NK-92 (cell line): ENCODE measurements around the gene TCHHL1.
"Not testable (repeated sequence)": the region's sequence is repeated elsewhere in the genome, so short reads cannot be mapped to it uniquely, and the experiment has no call there.

ENCODE experiments used
- DNase-seq: peaks from one replicate; lab custom pipeline; 2025; ENCODE audit not compliant: unreplicated experiment; lab: John Stamatoyannopoulos, UW

The TCHHL1 gene

DNA sequence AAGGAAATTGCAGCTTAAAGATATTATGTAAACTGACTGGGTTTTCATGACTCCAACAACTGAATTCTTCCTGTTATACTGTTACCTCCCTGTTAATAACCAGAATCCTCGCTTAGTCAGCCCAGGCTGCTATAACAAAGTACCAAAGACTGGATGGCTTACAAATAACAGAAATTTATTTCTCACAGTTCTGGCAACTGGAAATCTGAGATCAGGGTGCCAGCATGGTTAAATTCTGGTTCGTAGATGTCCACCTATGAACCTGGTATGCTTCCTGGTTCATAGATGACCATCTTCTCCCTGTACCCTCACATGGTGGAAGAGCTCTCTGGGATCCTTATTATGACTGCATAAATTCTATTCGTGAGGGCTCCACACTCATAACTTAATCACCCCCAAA is 8.1 kb upstream of the TCHHL1 start:
- DNase-seq, result no peak

DNA sequence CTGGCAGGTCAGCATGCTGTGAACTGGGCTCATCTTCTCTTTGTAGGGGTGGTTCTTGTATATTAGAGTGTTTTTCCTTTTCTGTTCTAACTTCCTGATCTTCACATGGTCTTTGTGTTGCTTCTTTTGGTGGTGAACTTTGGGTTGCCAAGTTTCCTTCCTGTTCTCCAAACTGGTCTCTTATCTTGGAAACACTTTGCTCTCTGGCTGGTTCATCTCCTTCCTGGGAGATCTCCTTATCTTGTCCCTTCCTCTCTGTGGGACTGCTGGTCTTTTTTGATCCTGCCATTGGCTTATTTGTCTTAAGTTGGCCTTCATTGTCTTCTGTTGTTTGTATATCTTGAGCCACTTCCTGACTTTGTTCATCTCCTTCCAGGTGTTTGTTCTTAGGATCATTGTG is 2.1 kb downstream of the TCHHL1 start:
- no peak for DNase-seq

DNA sequence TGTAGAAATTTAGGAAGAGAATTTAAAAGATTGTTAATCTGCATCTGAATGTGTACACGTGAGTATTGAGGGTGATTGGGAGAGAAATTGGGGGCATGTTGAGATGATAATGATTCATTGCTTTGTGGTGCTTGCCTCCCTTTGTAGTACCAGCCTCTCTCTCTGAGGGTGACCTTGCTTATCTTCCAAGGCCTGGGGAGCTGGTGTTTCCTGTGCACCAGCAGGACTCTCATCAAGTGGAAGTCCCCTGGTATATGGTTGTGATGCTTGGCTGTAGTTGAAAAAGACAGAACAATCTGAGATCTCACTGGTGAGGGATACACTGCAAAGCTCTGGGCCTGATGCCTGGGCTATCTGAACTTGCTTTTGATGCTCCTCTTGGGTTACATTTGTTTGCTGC is 4.0 kb downstream of the TCHHL1 start:
- DNase-seq, result no peak

DNA sequence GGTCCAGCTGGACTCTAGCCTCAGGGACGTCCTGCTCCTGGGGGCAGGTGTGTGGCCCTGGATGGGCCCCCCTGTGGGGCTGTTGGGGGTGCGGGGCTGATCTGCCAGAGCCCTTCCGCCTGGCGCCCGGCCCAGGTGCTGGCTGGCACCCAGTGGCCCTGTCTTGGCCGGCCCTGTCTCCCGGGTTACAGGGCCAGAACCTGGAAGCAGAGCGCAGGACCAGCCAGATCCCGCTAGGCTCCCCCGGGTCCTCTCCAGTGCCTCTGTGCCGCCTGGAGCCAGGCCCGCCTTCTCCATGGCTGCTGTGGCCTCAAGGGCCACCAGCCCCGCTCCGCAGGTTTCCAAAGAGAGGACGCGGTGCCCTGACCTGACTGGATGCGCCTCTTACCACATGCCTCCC is 7.8 kb downstream of the TCHHL1 start:
- DNase-seq, result not testable (repeated sequence)

DNA sequence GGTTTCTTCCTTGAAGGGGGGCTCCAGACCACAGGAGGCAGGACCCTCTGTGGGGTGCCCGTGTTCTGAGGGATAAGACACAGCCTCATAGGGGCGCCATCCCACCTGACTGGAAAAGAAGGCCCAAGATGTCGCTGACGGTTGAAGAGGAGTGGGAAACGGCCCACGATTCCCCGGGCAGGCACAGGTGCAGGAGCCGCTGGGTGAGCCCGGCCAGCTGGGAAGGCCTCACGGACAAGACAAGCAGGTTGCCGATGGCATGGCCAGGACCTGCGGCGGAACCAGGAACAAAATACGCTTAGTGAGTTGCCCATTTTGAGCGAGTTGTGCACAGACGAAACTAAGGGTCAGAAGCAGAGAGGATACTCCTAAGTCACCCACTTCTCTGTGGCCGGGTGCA is 8.4 kb downstream of the TCHHL1 start:
- DNase-seq, result not testable (repeated sequence)

DNA sequence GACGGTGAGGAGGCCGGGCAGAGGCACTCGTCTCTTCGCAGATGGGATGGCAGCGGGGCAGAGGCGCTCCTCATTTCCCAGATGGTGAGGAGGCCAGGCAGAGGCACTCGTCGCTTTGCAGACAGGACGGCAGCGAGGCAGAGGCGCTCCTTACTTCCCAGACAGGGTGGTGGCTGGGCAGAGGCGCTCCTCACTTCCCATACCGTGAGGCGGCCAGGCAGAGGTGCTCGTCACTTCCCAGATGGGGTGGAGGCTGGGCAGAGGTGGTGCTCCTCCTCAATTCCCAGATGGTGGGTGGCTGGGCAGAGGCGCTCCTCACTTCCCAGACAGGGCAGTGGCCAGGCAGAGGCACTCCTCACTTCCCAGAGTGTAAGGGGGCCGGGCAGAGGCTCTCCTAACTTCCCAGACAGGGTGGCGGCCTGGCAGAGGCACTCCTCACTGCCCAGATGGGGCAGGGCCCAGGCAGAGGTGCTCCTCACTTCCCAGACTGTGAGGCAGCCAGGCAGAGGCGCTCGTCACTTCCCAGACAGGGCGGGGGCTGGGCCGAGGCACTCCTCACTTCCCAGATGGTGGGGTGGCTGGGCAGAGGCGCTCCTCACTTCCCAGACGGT is 9.9 kb downstream of the TCHHL1 start:
- no peak for DNase-seq

DNA sequence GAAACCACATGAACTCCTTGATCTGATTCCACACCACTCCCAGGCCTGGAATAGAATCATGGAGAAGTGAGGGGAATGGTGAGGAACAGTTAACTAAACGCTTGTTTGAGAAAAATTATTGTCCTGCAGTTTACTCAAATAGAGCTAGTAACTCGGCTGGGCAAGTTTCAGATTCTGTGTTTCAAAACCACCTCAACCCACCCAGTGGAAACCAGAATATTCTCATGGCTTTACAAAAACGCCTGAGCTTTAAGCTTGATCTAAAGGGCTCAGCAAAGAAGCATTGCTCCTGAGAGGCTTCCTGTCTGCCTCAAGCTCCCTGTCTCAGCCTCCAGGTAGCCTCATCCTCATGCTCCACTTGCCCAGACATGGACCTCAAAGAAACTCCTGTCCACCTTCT is 16.6 kb downstream of the TCHHL1 start:
- no peak for DNase-seq

DNA sequence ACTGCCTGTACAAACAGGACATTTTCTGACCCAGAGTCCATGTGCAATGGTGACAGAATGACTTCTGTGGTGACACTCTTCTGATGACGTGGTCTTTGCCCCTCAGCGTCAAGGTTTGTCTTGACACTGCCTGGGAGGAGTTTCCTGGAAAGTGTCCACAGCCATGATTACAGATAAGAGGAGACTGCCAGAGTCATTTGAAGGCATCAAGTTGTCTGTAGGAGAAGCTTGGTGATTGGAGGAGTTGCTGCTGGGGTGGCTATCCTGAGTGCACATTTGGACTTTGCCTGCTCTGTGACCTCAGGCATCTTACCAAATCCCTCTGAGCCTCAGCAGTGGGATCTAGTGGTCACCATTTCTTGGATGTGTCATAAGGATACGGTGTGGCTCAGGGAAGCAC is 17.7 kb downstream of the TCHHL1 start:
- no peak for DNase-seq

DNA sequence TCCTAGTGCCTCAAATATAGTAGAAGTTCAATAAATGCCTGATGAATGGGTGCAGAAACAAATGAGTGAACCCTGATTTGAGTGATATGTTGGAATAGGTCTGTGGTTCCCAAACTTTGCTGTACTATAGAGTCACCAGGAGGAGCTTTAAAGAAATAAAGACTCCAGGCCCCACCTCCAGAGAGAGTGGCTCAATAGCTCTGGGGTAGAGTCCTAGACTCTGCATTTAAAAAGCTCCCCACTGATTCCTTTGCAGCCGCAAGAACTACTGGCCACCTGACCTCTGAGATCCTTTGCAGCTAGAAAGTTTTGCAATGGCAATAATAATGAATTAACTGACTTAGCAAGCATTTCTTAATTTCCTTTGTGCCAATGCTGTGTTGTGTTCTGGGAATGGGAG is 20.9 kb downstream of the TCHHL1 start:
- no peak for DNase-seq

DNA sequence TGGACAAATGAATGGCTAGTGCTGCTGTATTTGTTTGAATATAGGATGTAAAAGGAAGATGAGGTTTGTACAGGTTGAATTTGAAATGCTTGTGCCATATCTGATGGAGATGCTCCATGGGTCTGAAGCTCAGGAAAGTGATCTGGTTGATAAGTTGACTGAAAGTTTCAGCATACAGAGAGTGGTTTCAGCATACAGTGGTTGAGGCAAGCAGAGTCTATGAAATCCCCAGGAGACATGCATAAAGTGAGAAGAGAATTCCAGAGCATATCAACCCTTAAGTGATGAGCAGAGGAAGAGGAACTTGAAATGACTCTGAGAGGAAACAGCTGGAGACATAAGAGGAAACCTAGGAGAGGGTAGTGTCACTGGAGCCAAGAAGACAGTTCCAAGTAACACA is 21.7 kb downstream of the TCHHL1 start:
- no peak for DNase-seq

DNA sequence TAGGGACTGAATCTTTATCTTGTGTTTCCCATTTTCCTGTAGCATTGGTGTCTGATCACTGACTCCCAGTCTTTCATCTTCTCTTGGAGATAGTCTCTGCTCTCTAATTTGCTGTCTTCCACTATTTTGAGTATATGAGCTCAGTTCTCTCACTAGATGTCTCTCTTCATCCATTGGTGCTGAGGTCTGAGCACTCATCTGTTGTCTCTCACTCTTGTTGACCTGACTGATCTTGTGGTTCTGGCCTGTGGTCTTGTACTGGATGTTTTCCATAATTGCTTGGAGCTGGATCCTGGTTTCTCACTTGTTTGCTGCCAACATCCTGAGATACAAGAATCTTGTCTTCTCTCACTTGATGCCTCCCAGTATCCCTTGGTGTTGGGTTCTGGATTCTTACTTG is 26.9 kb downstream of the TCHHL1 start:
- no peak for DNase-seq

DNA sequence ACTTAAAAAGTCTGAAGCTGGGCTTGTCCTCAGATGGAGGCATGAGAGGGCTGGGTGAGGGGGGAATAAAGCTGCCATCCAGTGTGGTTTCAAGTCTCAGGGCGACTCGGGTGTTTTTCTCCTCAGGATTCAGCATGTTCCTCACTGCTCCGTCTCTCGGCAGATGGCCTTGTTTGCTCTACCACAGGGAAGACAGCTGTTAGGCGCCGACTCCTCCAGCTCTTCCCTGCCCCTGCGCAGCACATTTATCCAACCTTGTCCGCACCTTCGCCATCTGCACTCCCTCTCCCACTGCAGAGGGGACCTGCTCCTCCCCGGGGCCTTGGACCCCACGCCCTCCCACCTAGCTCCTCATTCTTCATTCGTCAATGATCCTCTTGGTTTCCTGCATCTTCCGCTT is 35.5 kb downstream of the TCHHL1 start:
- no peak for DNase-seq

DNA sequence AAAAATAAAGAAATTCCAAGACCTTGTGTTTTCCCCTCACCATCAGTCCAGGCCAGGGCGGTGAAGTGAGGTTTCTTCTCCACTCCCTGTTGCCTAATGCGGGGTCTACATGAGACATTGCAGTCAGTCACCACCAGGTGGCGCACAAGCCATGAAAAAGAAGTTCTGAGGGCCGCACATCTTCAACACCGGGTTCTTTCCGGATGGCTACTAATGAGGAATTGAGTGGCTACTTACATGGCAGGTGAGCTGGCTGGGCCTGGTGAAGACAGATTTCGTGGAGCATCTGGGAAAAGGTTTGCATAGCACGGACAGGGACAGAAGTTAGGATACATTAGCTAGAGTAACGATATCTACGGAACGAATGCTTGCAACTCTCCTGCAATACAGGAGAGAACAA is 36.3 kb downstream of the TCHHL1 start:
- no peak for DNase-seq

DNA sequence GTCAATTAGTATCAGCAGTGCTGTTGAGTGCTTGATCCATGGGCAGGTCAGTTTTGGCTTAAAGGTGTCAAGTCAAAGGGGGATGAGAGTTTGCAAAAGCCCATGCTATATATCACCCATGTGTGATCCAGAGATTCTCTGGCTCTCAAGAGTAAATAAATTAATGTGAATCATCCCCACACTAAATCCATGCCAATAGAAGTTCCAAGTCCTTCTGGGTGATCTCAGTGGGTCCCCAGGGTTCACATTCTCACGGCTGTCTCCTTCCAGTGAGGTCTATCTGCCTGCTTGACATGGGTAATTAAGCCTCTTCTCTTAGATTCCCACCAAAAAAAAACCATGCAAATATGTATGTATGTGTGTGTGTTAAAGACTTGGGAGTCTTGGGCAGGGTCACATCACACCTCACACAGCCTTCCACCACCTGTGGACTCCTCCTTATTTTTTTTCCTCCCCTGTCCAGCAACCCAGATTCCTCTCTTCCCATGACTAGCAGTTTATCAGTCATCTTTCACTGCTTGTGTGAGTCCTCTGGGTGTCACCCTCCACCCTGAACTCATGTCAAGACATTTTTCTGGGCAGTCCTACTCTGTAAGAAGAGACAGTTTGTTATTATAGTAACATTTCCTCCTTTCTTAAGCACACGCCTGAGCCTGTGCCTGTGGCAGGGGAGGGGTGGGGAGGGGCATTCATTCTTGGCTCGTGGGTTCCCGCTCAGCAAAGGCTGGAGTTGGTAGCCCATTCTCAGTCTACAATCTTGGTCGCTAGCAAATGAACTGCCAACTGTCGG is 37.8 kb downstream of the TCHHL1 start:
- DNase-seq, result no peak

DNA sequence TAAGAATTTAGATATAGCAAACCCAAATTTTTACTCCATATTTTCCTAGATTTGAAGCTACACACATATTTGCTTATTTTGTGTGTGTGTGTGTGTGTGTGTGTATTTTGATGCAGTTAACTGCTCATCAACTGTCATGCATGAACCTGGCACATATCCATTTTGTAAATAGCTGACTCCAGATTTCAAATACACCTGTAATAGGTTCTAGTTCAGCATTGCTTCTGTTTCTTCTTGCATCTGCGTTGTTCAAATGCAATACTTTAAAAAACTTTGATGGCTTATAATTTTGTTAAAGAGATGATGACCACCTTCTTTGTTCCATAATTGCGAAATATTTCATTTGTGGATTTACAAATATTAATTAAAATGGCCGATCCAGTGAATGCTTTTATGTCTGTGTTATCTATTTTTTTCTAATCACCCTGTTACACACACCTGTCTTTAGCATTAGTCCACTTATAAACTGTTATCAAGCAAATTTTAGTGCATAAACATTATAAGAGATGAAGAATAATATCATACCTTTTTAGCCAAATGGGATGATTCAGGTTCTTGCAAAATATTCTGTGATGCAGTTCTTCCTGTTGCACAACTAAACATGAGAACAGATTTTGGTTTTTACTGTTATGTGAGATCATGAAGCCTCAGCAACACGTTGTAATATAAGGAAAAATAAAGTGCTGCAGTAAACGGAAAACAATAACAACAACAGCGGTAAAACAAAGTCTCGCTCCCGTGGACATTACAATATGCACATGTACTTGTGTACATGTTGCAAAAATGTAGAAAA is 39.4 kb downstream of the TCHHL1 start:
- DNase-seq, result no peak

DNA sequence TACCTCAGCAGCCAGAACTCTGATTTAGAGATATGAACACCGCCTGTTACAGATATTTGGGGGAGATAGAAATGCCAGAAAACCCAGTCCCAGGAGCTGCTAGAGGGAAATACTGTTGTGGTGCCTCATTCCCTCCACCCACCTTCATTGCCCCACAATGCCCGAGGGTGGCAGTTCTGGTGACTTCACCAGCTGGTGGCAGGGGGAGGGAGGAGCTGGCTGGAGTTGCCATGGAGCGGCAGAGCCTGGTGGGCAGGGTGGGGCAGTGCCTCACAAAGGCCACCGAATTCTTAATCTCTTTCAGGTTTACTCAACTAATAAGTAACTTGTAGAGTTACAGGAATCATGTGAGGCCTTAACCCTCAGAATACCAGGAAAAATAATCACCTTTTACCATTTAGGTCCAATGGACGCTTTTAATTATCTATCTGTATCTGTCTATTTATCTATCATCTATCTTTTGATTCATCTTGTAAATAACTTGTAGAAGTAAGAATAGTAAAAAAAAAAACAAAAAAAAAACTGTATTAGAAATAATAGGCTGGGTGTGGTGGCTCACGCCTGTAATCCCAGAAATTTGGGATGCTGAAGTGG is 40.4 kb downstream of the TCHHL1 start:
- DNase-seq, result no peak

DNA sequence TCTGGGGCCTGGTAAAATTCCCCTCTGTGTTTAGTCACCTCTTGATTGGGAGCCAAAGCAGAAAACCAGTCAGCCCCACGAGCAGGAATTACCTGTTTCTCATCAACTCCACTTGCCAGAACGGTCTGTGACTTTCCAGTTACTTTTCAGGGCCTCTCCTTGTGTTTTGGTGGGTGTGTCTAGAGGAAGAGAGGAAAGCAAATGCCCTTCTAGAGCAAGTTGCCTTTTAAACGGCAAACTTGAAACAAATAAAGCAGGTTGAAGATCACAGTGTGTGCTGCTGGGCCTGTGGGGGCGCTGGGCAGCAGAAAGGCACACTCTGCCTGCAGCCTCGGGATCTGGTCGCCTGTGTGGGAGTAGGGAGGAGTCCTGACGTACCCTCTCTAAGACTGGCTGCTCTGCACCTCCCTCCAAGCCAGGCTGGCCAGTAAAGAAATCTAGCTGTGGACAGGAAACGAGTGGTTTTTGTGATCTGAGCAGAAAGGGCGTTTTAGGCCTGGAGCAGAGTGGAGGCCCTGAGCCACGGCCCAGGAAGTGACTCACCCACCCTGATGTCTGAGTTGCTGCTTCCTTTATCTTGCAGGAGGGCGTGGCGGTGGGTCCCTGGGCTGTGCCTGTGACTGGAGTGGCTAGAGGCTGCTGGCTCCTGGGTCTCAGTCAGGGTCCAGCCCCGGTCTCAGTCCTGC is 41.0 kb downstream of the TCHHL1 start:
- DNase-seq, result peak; percentile 46

DNA sequence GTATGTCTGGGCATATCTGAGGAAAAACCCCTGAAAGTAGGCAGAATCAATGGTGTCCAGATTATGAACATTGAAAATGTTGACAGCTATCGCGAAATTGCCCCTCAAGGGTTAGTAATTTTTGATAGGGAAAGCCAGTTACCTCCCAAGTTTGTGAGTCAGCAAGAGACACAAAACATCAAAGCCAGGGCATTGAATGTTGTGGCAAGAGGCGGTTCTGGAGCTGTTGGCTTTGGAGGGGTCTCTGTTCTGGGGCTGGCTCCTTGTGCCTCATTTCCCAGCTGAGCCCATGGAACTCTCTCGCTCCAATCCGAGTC is 41.5 kb downstream of the TCHHL1 start:
- no peak for DNase-seq

DNA sequence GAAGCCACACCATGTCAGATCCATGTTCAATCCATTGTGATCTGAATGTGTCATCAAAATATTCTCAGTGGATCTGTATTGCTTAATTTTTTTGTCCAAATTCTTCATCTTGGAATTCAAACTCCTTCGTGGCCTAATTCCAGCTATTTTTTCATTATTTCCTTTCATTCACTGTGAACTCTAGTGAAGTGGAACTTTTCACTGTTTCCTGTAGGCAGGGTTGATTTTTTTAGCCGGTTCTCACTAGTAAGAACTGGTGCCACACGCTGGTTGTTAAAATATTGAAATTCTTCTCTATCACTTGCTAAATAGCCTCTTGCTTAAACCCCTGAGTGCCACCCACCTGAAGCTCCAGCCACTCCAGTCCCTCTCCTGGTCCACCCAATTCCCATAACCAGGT is 44.5 kb downstream of the TCHHL1 start:
- DNase-seq, result no peak

DNA sequence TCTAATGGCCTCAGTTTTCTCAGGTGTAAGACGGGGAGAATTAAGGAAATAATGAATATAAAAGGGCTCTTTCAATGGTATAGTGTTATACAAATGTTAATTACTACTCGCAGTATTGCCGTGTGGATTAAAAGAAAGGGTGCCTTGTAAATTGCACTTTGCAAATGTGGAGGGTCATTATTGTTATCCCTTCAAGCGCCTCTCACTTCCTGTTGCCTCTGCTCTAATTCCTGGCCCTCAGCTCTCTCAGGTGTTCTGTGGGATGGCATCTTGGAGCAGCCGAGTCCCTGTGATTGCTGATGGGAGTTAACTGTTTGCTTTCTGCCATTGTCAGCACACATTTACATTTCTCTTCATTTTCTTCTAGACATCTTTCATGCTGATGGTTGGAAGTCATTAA is 45.0 kb downstream of the TCHHL1 start:
- DNase-seq, result no peak

DNA sequence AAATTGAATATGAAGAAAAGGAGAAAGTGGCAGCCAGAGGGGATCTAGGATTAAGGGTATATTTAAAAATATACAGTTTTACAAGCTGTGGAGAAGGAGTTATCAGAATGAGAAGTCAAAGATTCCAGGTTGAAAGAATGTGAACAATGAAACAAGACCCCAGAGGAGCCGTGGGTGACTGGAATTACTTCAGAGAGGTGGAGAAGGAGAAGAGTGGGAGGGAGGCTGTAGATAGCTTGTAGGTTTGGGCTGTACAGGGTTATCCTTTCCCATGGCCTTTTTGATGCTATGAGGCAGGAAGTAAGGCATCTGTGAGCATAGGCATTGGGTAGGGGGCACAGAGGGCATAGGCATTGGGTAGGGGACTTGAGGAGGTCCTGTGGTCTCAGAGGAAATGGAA is 46.8 kb downstream of the TCHHL1 start:
- DNase-seq, result no peak
